HepG2 (cell line): ENCODE measurements around the gene GPER1. TPM values are rescaled to one million over a fixed set of nuclear protein-coding genes. Genes with fewer than 3 reads are reported as not detected.
A peak's percentile ranks its signal among the peaks of the same experiment; 100 is the strongest.

ENCODE experiments used
- ATAC-seq: fragments of 200-7000 bp; cut with Tn5 transposase; 3 replicates; pipeline ENCODE4 v1.9.1; 2020; ENCODE audit warnings: mild to moderate bottlenecking, moderate library complexity
- BruUV-seq: library from RNA; stranded (reverse); fragments of 400-500 nt; replicated peaks from 2 replicates; lab custom pipeline; 2021; lab: Mats Ljungman, UMichigan
- CTCF ChIA-PET: fragments of 300-600 bp; formaldehyde crosslinking; extraction: SDS; loops from one replicate; lab custom pipeline; 2021; ENCODE audit warnings: low total read pairs, inconsistent platforms, low intra/inter-chr PET ratio; lab: Yijun Ruan, JAX
- POLR2A ChIA-PET: fragments of 350-600 bp; sonication (Branson Sonifier 250); formaldehyde crosslinking; loops from one replicate; lab custom pipeline; 2020; ENCODE audit warnings: antibody characterized with exemption, inconsistent platforms; lab: Yijun Ruan, JAX
- DNase-seq: peaks from one replicate; pipeline ENCODE4 v3.0.0-alpha.2; 2015; ENCODE audit warnings: low spot score
- FAIRE-seq: peaks from 3 replicates; lab custom pipeline; 2011; peaks lifted over from hg19 to GRCh38; lab: Jason Lieb, UNC
- H2AFZ ChIP-seq: one replicate; pipeline ENCODE4 v1.6.1; 2011; ENCODE audit warnings: low read length, inconsistent platforms
- H3K27ac ChIP-seq: fragments of 300-600 bp; 3 replicates; pipeline ENCODE4 v1.8.0; 2011; ENCODE audit warnings: mixed run types, mild to moderate bottlenecking, mixed read lengths, low read length, inconsistent platforms; ENCODE audit not compliant: insufficient read depth; ENCODE audit errors: extremely low read length
- H3K27me3 ChIP-seq, 2 experiments: fragments of 200-600 bp in 1 of 2; 2 replicates in 1 of 2; 3 replicates in 1 of 2; pipeline versions ENCODE4 v1.6.0 to v1.8.0; 2011; ENCODE audit warnings: low read length in 2 of 2, mild to moderate bottlenecking in 2 of 2, moderate library complexity in 2 of 2, inconsistent platforms in 1 of 2; ENCODE audit not compliant: insufficient read depth in 2 of 2, control insufficient read depth in 1 of 2
- H3K36me3 ChIP-seq, 2 experiments: fragments of 200-600 bp in 1 of 2; replicated peaks in 1 of 2; 2 replicates in 1 of 2; 3 replicates in 1 of 2; pipeline versions ENCODE4 v1.5.1 to v1.8.0; 2011; ENCODE audit warnings: low read length in 2 of 2, inconsistent platforms in 1 of 2; ENCODE audit not compliant: insufficient read depth in 2 of 2, control insufficient read depth in 1 of 2
- H3K4me1 ChIP-seq: 2 replicates; pipeline ENCODE4 v1.5.1; 2012; ENCODE audit warnings: low read length, inconsistent platforms; ENCODE audit not compliant: insufficient read depth
- H3K4me2 ChIP-seq: 2 replicates; pipeline ENCODE4 v1.6.0; 2011; ENCODE audit warnings: low read depth, low read length, inconsistent platforms
- H3K4me3 ChIP-seq, 3 experiments: fragments of 200-600 bp in 1 of 3; sonication (generic), shearing (Covaris generic) in 1 of 3; replicated peaks in 1 of 3; 2 replicates each; pipeline ENCODE4 v1.5.1; 2011 to 2016; ENCODE audit warnings: low read length in 3 of 3, inconsistent platforms in 2 of 3, low read depth in 2 of 3, mild to moderate bottlenecking in 2 of 3, control low read depth in 1 of 3, mixed read lengths in 1 of 3; ENCODE audit not compliant: insufficient read depth in 1 of 3
- H3K79me2 ChIP-seq: one replicate; pipeline ENCODE4 v1.6.1; 2011; ENCODE audit warnings: low read length, inconsistent platforms; ENCODE audit not compliant: insufficient read depth
- H3K9ac ChIP-seq: 2 replicates; pipeline ENCODE4 v1.6.0; 2011; ENCODE audit warnings: mild to moderate bottlenecking, low read depth, low read length, inconsistent platforms; ENCODE audit not compliant: insufficient read depth
- H3K9me3 ChIP-seq: 2 replicates; pipeline ENCODE4 v1.5.1; 2012; ENCODE audit warnings: mild to moderate bottlenecking, low read length
- H4K20me1 ChIP-seq: 2 replicates; pipeline ENCODE4 v1.6.0; 2011; ENCODE audit warnings: inconsistent platforms, mild to moderate bottlenecking, low read length, moderate library complexity; ENCODE audit not compliant: insufficient read depth
- BCL6 ChIP-seq: IDR thresholded peaks from 2 replicates; pipeline ENCODE4 v1.6.1; 2016; ENCODE audit warnings: missing genetic modification reagents, missing compliant biosample characterization
- CC2D1A ChIP-seq: sonication (generic); formaldehyde crosslinking; IDR thresholded peaks from 2 replicates; pipeline ENCODE4 v1.8.1; 2023; ENCODE audit warnings: mild to moderate bottlenecking, missing genetic modification reagents
- CEBPB ChIP-seq: IDR thresholded peaks from 2 replicates; pipeline ENCODE4 v1.6.1; 2011; ENCODE audit warnings: low read depth, low read length, improper control_type of control experiment, borderline replicate concordance
- DNMT1 ChIP-seq: sonication (generic); formaldehyde crosslinking; IDR thresholded peaks from 2 replicates; pipeline ENCODE4 v1.5.1; 2020; ENCODE audit warnings: mild to moderate bottlenecking, missing genetic modification reagents
- LBX2 ChIP-seq: sonication (generic); formaldehyde crosslinking; IDR thresholded peaks from 2 replicates; pipeline ENCODE4 v1.5.0; 2020; ENCODE audit warnings: missing genetic modification reagents, mild to moderate bottlenecking, borderline replicate concordance
- MAFF ChIP-seq: IDR thresholded peaks from 2 replicates; pipeline ENCODE4 v1.6.1; 2011; ENCODE audit warnings: low read depth, low read length, improper control_type of control experiment
- MTA1 ChIP-seq: sonication (generic); formaldehyde crosslinking; IDR thresholded peaks from 2 replicates; pipeline ENCODE4 v1.4.0; 2020; ENCODE audit warnings: missing genetic modification reagents, mild to moderate bottlenecking, borderline replicate concordance
- SKIL ChIP-seq: sonication (generic); formaldehyde crosslinking; IDR thresholded peaks from 2 replicates; pipeline ENCODE4 v1.8.0; 2022; ENCODE audit warnings: missing genetic modification reagents, mild to moderate bottlenecking, moderate library complexity, borderline replicate concordance
- TRIM24 ChIP-seq: sonication (generic); formaldehyde crosslinking; IDR thresholded peaks from 2 replicates; pipeline ENCODE4 v1.8.0; 2022; ENCODE audit warnings: mild to moderate bottlenecking, missing genetic modification reagents
- ZBTB21 ChIP-seq: sonication (generic); formaldehyde crosslinking; IDR thresholded peaks from 2 replicates; pipeline ENCODE4 v1.4.0; 2020; ENCODE audit warnings: missing genetic modification reagents
- ZNF598 ChIP-seq: sonication (generic); formaldehyde crosslinking; IDR thresholded peaks from 2 replicates; pipeline ENCODE4 v1.5.1; 2020; ENCODE audit warnings: mild to moderate bottlenecking, missing genetic modification reagents, borderline replicate concordance
- WGBS: methylation state at CpG from one replicate; pipeline ENCODE4 v1.1.6; 2017; ENCODE audit warnings: low lambda C conversion rate; 5-methylcytosine and 5-hydroxymethylcytosine counted together
- in situ Hi-C: cut with HindIII; loops from 2 replicates; pipeline ENCODE4 v1.10.0; 2017; ENCODE audit warnings: low pct_unique_long_range_greater_than_20kb; ENCODE audit not compliant: extremely low pct_ligation_motif_present
- intact Hi-C: fragments of 100-400 bp; cut with micrococcal nuclease; formaldehyde crosslinking; loops from one replicate; pipeline ENCODE4 v1.10.0; 2022; ENCODE audit not compliant: unreplicated experiment
- polyA plus RNA-seq, 8 experiments: library from polyadenylated mRNA; depleted of rRNA in 3 of 8; stranded (reverse) in 7 of 8; unstranded in 1 of 8; fragments of >200 nt; fragmentation: Illumina TruSeq in 4 of 8; extraction: Trizol in 4 of 8; gene quantifications; 2 replicates each; pipeline versions ENCODE4 v1.2.1 to v1.2.3, GENCODE V29; 2011 to 2016; ENCODE audit warnings: low read depth in 4 of 8, missing spikeins in 1 of 8, mixed read lengths in 1 of 8; ENCODE audit not compliant: insufficient read depth in 1 of 8
- total RNA-seq, 5 experiments: library from RNA; depleted of rRNA; stranded (reverse); fragments of >200 nt; fragmentation: Illumina TruSeq; extraction: Trizol; gene quantifications; 2 replicates each; pipeline ENCODE4 v1.2.3, GENCODE V29; 2016; ENCODE audit warnings: low read depth in 1 of 5
- TF ChIP-seq, protein P1 (sequence below): fragments of 450-650 bp; IDR thresholded peaks from 2 replicates; pipeline ENCODE4 v1.6.1; 2016

Gene GPER1
- total and polyA plus RNA-seq, 2 of the 13 experiments (the other 11 are each of a cell fraction or from before 2014, with no cell fraction given): 12.7 to 19.7 TPM

- intact Hi-C loops (no loop called here), in situ Hi-C loops (loop anchor here (5.0 kb wide), 1 partner anchor 76 kb away; no protein-coding TSS in a partner anchor)
- Histone ChIP-seq H3K79me2 (no peaks in the 10 kb centered on the region), H2AFZ (no peak overlapping the region), H3K9ac (no peak overlapping the region), H3K27ac (no peak overlapping the region), H3K27me3 (no peaks in the 10 kb centered on the region), H4K20me1 (no peaks in the 10 kb centered on the region), H3K36me3 (peaks cover 0 to 4% of the 10 kb centered on the region in 2 experiments; a peak in 2 of 5 replicates), H3K4me2 (peak overlapping the region; percentile 24; the same call in 1 of the 2 replicates), H3K4me3 (no peak overlapping the region), H3K4me1 (peaks cover 34% of the 10 kb centered on the region), H3K9me3 (no peaks in the 10 kb centered on the region)
- DNase-seq (peak; percentile 71), ATAC-seq (no peak), FAIRE-seq (peak; percentile 39)
- 40% methylated on average over 10 of the region's 11 CpGs for WGBS
- no TSS peak for BruUV-seq
- ChIA-PET CTCF (interaction anchor here (1.5 kb wide), 1 partner anchor 75 kb away, joined by 4 read pairs; no protein-coding TSS in a partner anchor), POLR2A (interaction anchor here (0.9 to 1.2 kb wide), 5 partner anchors 24 to 91 kb away, joined by 3 to 8 read pairs (median 3); no protein-coding TSS in a partner anchor)
- TF ChIP-seq BCL6 (CRISPR knock-in tag): peak; percentile 48; the same call in 1 of the 2 replicates
- TF ChIP-seq CC2D1A (CRISPR knock-in tag): no peak
- TF ChIP-seq ZBTB21 (CRISPR knock-in tag): peak; percentile 56; the same call in 1 of the 2 replicates
These were observed 19.3 kb upstream of the GPER1 start for GRCh38 chr7:1068619-1069018.

DNA sequence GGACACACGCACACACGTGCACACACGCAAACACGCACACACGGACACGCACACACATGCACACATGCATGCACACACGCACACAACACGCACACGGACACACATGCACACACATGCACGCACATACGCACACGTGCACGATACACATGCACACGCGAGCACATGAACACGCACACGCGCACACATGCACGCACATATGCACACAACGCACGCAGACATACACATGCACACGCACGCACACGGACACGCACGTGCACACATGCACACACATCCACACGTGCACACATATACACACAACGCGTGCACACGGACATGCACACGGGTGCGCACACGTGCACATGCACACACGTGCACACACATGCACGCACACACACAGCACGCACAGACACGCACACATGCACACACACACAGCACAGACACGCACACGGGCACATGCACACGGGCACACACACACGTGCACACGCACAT, 17.3 kb upstream of the GPER1 start:
- TF ChIP-seq MTA1 (CRISPR knock-in tag) (peak; percentile 54; the same call in 1 of the 2 replicates), SKIL (CRISPR knock-in tag) (0 out of 2 replicates have a peak, but pooled peaks have one; percentile 30), LBX2 (CRISPR knock-in tag) (no peak), ZNF598 (CRISPR knock-in tag) (no peak), DNMT1 (CRISPR knock-in tag) (peak; percentile 90), MAFF (no peak), TRIM24 (CRISPR knock-in tag) (0 out of 2 replicates have a peak, but pooled peaks have one; percentile 45), CEBPB (no peak)
- TF ChIP-seq, protein P1, sequence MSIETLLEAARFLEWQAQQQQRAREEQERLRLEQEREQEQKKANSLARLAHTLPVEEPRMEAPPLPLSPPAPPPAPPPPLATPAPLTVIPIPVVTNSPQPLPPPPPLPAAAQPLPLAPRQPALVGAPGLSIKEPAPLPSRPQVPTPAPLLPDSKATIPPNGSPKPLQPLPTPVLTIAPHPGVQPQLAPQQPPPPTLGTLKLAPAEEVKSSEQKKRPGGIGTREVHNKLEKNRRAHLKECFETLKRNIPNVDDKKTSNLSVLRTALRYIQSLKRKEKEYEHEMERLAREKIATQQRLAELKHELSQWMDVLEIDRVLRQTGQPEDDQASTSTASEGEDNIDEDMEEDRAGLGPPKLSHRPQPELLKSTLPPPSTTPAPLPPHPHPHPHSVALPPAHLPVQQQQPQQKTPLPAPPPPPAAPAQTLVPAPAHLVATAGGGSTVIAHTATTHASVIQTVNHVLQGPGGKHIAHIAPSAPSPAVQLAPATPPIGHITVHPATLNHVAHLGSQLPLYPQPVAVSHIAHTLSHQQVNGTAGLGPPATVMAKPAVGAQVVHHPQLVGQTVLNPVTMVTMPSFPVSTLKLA: peak; percentile 79
- POLR2A ChIA-PET: no interaction called here
- BruUV-seq: no TSS peak
- H3K9me3 ChIP-seq: no peaks in the 10 kb centered on the region
- H3K27ac ChIP-seq: no peak overlapping the region
- no peak overlapping the region for H3K9ac ChIP-seq
- H3K36me3 ChIP-seq: no peaks in the 10 kb centered on the region
- intact Hi-C loops: no loop called here
- 96% methylated on average over 40 of the region's 42 CpGs for WGBS
- H3K4me3 ChIP-seq: no peak overlapping the region
- H3K27me3 ChIP-seq: no peaks in the 10 kb centered on the region
- H3K79me2 ChIP-seq: no peaks in the 10 kb centered on the region
- in situ Hi-C loops: no loop called here
- CTCF ChIA-PET: no interaction called here
- no peak overlapping the region for H2AFZ ChIP-seq
- H4K20me1 ChIP-seq: no peaks in the 10 kb centered on the region
- peaks cover 19% of the 10 kb centered on the region for H3K4me1 ChIP-seq
- FAIRE-seq (no peak), DNase-seq (no peak), ATAC-seq (no peak)
- no peak overlapping the region for H3K4me2 ChIP-seq
